Measurements from ENCODE around the gene SRRM5. TPM values are rescaled to one million over a fixed set of nuclear protein-coding genes. Genes with fewer than 3 reads are reported as not detected.

The SRRM5 gene
- total RNA-seq, 1 experiment from 2014 or later, result 0.62 TPM

GRCh38 chr19:43594710-43595604 lies 16.9 kb upstream of the SRRM5 start:
- no TSS peak for BruUV-seq (replicated peaks)
- intact Hi-C loops (cut with micrococcal nuclease; ENCODE audit: unreplicated experiment), result loop anchor here (5.0 kb wide), 1 partner anchor 148 kb away; no protein-coding TSS in a partner anchor
- H3K36me3 ChIP-seq (ENCODE audit: insufficient read depth, low read length, poor library complexity, severe bottlenecking), result peaks cover 27% of the 10 kb centered on the region
- H3K27me3 ChIP-seq (replicated peaks; ENCODE audit: insufficient read depth, low read depth, low read length, poor library complexity), result no peaks in the 10 kb centered on the region
- TF ChIP-seq EZH2 (IDR thresholded peaks at IDR 0.05; ENCODE audit: borderline replicate concordance, low read depth, low read length, poor library complexity, severe bottlenecking), result no peak
- TF ChIP-seq, protein P1, sequence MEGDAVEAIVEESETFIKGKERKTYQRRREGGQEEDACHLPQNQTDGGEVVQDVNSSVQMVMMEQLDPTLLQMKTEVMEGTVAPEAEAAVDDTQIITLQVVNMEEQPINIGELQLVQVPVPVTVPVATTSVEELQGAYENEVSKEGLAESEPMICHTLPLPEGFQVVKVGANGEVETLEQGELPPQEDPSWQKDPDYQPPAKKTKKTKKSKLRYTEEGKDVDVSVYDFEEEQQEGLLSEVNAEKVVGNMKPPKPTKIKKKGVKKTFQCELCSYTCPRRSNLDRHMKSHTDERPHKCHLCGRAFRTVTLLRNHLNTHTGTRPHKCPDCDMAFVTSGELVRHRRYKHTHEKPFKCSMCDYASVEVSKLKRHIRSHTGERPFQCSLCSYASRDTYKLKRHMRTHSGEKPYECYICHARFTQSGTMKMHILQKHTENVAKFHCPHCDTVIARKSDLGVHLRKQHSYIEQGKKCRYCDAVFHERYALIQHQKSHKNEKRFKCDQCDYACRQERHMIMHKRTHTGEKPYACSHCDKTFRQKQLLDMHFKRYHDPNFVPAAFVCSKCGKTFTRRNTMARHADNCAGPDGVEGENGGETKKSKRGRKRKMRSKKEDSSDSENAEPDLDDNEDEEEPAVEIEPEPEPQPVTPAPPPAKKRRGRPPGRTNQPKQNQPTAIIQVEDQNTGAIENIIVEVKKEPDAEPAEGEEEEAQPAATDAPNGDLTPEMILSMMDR (conservative IDR thresholded peaks at IDR 0.05; ENCODE audit: low read depth, low read length), result peak; percentile 91
- peak overlapping the region; percentile 78 for H3K4me3 ChIP-seq (ENCODE audit: low read depth, low read length, poor library complexity, severe bottlenecking)
- H3K27ac ChIP-seq (ENCODE audit: low read depth, low read length, poor library complexity, severe bottlenecking), result peak overlapping the region; percentile 88
- ChIA-PET CTCF (interaction anchor here (0.6 to 2.1 kb wide), 12 partner anchors 10 to 607 kb away, joined by 3 to 25 read pairs (median 5); no protein-coding TSS in a partner anchor), POLR2A (ENCODE audit: low non-redundant PET) (interaction anchor here (0.8 kb wide), 2 partner anchors 40 to 450 kb away, joined by 5 read pairs; no protein-coding TSS in a partner anchor)
- H3K9me3 ChIP-seq (ENCODE audit: low read depth, low read length, poor library complexity, severe bottlenecking), result no peaks in the 10 kb centered on the region
- H3K4me1 ChIP-seq (ENCODE audit: insufficient read depth, low read length, poor library complexity, severe bottlenecking), result peaks cover 12% of the 10 kb centered on the region
- peak; percentile 80 for DNase-seq (ENCODE audit: low spot score)

DNA sequence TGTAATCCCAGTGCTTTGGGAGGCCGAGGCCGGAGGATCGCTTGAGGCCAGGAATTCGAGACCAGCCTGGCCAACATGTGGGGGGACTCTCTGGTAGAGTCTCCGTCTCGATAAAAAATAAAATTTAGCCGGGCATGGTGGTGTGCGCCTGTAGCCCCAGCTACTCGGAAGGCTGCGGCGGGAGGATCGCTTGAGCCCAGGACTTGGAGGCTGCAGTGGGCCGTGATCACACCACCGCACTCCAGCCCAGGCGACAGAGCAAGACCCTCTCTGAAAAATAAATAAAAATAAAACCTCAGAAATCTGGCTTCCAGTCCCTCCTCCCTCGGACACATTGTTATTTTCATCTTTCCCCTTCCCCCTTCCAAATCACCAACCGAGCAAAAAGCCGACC lies 16.3 kb upstream of the SRRM5 start:
- Histone ChIP-seq H3K27ac (ENCODE audit: low read depth, low read length, poor library complexity, severe bottlenecking) (peak overlapping the region; percentile 88), H3K36me3 (ENCODE audit: insufficient read depth, low read length, poor library complexity, severe bottlenecking) (peaks cover 25% of the 10 kb centered on the region), H3K4me1 (ENCODE audit: insufficient read depth, low read length, poor library complexity, severe bottlenecking) (peaks cover 12% of the 10 kb centered on the region), H3K4me3 (ENCODE audit: low read depth, low read length, poor library complexity, severe bottlenecking) (peak overlapping the region; percentile 78), H3K27me3 (replicated peaks; ENCODE audit: insufficient read depth, low read depth, low read length, poor library complexity) (no peaks in the 10 kb centered on the region), H3K9me3 (ENCODE audit: low read depth, low read length, poor library complexity, severe bottlenecking) (no peaks in the 10 kb centered on the region)
- no peak for TF ChIP-seq EZH2 (IDR thresholded peaks at IDR 0.05; ENCODE audit: borderline replicate concordance, low read depth, low read length, poor library complexity, severe bottlenecking)
- TF ChIP-seq, protein P1 (conservative IDR thresholded peaks at IDR 0.05; ENCODE audit: low read depth, low read length), result no peak
- BruUV-seq (replicated peaks), result TSS peak; percentile 85
- peak; percentile 17 for DNase-seq (ENCODE audit: low spot score)
- POLR2A ChIA-PET (ENCODE audit: low non-redundant PET), result interaction anchor here (0.5 to 0.8 kb wide), 3 partner anchors 12 to 451 kb away, joined by 4 to 14 read pairs (median 5); no protein-coding TSS in a partner anchor
- intact Hi-C loops (cut with micrococcal nuclease; ENCODE audit: unreplicated experiment), result loop anchor here (5.0 kb wide), 1 partner anchor 148 kb away; no protein-coding TSS in a partner anchor
- CTCF ChIA-PET, result interaction anchor here (0.6 to 2.1 kb wide), 4 partner anchors 38 to 1890 kb away, joined by 3 to 25 read pairs (median 10); no protein-coding TSS in a partner anchor

DNA sequence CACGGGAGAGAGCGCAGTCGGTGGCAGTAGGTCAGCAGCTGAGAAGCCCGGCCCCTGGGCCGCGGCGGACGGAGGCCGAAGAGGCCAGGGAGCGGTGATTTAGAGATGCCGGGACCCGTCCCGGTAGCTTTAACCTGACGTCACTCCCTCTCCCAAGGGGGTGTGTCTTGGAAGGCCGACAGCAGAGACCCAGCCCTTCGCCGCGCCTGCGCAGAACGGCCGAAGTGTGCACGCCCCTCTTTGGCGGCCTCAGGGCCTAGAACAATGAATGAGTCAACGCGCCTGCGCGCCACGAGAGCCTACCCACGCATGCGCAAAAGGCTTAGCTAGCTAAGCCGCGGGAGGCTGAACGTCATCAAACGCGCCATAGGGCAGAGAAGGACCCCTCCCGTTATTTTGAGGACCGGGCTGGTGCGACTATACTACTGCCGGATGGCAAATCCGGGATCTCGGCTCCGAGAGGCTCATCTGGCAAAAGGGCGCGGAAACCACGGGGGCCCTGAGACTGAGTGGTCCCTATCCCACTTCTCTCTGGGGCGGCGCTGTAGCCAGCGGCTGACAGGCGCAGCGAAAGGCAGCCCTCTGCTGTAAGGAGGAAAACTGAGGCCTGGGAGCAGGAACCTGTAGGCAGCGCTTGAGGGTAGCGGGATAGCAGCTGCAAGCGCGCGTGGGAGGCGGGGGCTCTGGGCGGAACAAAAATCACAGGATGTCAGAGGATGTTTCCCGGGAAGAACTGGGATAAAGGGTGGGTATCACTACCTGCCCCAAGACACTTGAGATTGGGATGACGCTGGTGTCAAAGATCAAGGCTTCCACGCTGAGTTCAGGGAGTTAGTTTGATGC lies 15.7 kb upstream of the SRRM5 start, which contains the start of the genes IRGQ and ZNF576:
Gene IRGQ (minus strand): TSS at position 136 of the 843 bp plus-strand sequence. CDS start 796 bp downstream, outside the sequence.
Gene ZNF576 (plus strand): TSS at position 597 of the 843 bp plus-strand sequence. CDS start 514 bp downstream, outside the sequence.
- peak within 1 kb of the TSS; percentile 96 for H3K27ac ChIP-seq (ENCODE audit: low read depth, low read length, poor library complexity, severe bottlenecking)
- ChIA-PET POLR2A (ENCODE audit: low non-redundant PET) (interaction anchor here (0.5 to 0.8 kb wide), 3 partner anchors 12 to 451 kb away, joined by 4 to 14 read pairs (median 5); no protein-coding TSS in a partner anchor), CTCF (interaction anchor here (0.6 to 0.9 kb wide), 3 partner anchors 39 to 1890 kb away, joined by 3 to 13 read pairs (median 7); no protein-coding TSS in a partner anchor)
- TSS peak; percentile 38 for BruUV-seq (replicated peaks)
- no peak for TF ChIP-seq EZH2 (IDR thresholded peaks at IDR 0.05; ENCODE audit: borderline replicate concordance, low read depth, low read length, poor library complexity, severe bottlenecking)
- TF ChIP-seq, protein P1 (conservative IDR thresholded peaks at IDR 0.05; ENCODE audit: low read depth, low read length), result no peak; the same call in 1 of the 2 replicates
- H3K36me3 ChIP-seq (ENCODE audit: insufficient read depth, low read length, poor library complexity, severe bottlenecking), result peaks cover 31% of the 10 kb centered on the region
- H3K9me3 ChIP-seq (ENCODE audit: low read depth, low read length, poor library complexity, severe bottlenecking), result no peaks in the 10 kb centered on the region
- no peaks in the 10 kb centered on the region for H3K27me3 ChIP-seq (replicated peaks; ENCODE audit: insufficient read depth, low read depth, low read length, poor library complexity)
- intact Hi-C loops (cut with micrococcal nuclease; ENCODE audit: unreplicated experiment), result loop anchor here (1.0 to 5.0 kb wide), 5 partner anchors 21 to 149 kb away; partner anchors contain the start of genes PINLYP, XRCC1, ZNF428 and ZNF575
- peak; percentile 99 for DNase-seq (ENCODE audit: low spot score)
- peaks cover 12% of the 10 kb centered on the region for H3K4me1 ChIP-seq (ENCODE audit: insufficient read depth, low read length, poor library complexity, severe bottlenecking)
- H3K4me3 ChIP-seq (ENCODE audit: low read depth, low read length, poor library complexity, severe bottlenecking), result peak within 1 kb of the TSS; percentile 78
